ENCODE measurements around the gene NFIB.

NFIB gene

GRCh38 chr9:14148501-14149103 is 165.3 kb downstream of the NFIB start:
- no peak overlapping the region for H3K4me3 ChIP-seq (ENCODE audit: low read depth, low read length)
- no peak for DNase-seq (ENCODE audit: low read depth, low spot score)
- TF ChIP-seq CTCF (IDR thresholded peaks at IDR 0.05; ENCODE audit: low read depth, low read length): no peak
- in situ Hi-C loops (cut with HindIII; ENCODE audit: low sequenced_read_pairs): no loop called here

- no peak overlapping the region for H3K4me3 ChIP-seq (ENCODE audit: low read depth, low read length)
- DNase-seq (ENCODE audit: low read depth, low spot score): no peak
- in situ Hi-C loops (cut with HindIII; ENCODE audit: low sequenced_read_pairs): no loop called here
- TF ChIP-seq CTCF (IDR thresholded peaks at IDR 0.05; ENCODE audit: low read depth, low read length): no peak
Measured at GRCh38 chr9:14147738-14148137, 166.2 kb downstream of the NFIB start.

GRCh38 chr9:14146201-14146874 is 167.6 kb downstream of the NFIB start:
- H3K4me3 ChIP-seq (ENCODE audit: low read depth, low read length): no peak overlapping the region
- TF ChIP-seq CTCF (IDR thresholded peaks at IDR 0.05; ENCODE audit: low read depth, low read length): no peak
- in situ Hi-C loops (cut with HindIII; ENCODE audit: low sequenced_read_pairs): no loop called here
- no peak for DNase-seq (ENCODE audit: low read depth, low spot score)

- no peak overlapping the region for H3K4me3 ChIP-seq (ENCODE audit: low read depth, low read length)
- no peak for TF ChIP-seq CTCF (IDR thresholded peaks at IDR 0.05; ENCODE audit: low read depth, low read length)
- DNase-seq (ENCODE audit: low read depth, low spot score): no peak
- in situ Hi-C loops (cut with HindIII; ENCODE audit: low sequenced_read_pairs): no loop called here
Measured at GRCh38 chr9:14144215-14144614, 169.7 kb downstream of the NFIB start.

GRCh38 chr9:14141699-14142098 is 172.2 kb downstream of the NFIB start:
- DNase-seq (ENCODE audit: low read depth, low spot score): no peak
- in situ Hi-C loops (cut with HindIII; ENCODE audit: low sequenced_read_pairs): no loop called here
- H3K4me3 ChIP-seq (ENCODE audit: low read depth, low read length): no peak overlapping the region
- TF ChIP-seq CTCF (IDR thresholded peaks at IDR 0.05; ENCODE audit: low read depth, low read length): no peak

GRCh38 chr9:14140096-14140697 is 173.7 kb downstream of the NFIB start:
- in situ Hi-C loops (cut with HindIII; ENCODE audit: low sequenced_read_pairs): no loop called here
- no peak for TF ChIP-seq CTCF (IDR thresholded peaks at IDR 0.05; ENCODE audit: low read depth, low read length)
- no peak for DNase-seq (ENCODE audit: low read depth, low spot score)
- no peak overlapping the region for H3K4me3 ChIP-seq (ENCODE audit: low read depth, low read length)
